Germinal center (tissue), 1 donor: Measurements from ENCODE around the gene KIAA1958.
"Not testable (repeated sequence)": the region's sequence is repeated elsewhere in the genome, so short reads cannot be mapped to it uniquely, and the experiment has no call there.

ENCODE experiments used
- DNase-seq: peaks from one replicate; pipeline ENCODE4 v3.0.0; 2012; ENCODE audit warnings: mixed read lengths, low spot score

The KIAA1958 gene

DNA sequence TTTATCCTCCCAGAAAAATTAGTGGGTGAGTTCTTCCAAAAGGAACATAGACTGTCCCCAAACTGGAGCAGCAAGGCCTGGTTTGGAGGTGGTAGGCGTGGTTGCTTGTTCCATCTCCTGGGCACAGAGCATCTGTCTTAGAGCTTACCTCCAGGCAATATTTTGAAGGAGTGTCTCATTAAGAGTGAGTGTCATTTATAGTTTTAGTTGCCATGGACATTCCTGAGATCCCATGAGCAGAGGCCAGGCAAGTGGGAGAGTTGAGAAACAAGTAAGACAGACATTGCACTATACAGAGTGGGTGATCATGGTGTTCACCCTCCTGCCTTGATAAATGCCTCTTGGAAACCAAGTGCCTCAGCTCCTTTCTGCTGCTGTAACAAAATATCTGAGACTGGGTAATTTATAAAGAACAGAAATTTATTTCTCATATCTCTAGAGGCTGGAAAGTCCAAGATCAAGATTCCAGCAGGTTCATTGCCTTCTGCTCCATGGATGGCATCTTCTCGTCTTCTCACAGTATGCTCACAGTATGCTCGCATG lies 68.5 kb downstream of the KIAA1958 start:
- DNase-seq: no peak

DNA sequence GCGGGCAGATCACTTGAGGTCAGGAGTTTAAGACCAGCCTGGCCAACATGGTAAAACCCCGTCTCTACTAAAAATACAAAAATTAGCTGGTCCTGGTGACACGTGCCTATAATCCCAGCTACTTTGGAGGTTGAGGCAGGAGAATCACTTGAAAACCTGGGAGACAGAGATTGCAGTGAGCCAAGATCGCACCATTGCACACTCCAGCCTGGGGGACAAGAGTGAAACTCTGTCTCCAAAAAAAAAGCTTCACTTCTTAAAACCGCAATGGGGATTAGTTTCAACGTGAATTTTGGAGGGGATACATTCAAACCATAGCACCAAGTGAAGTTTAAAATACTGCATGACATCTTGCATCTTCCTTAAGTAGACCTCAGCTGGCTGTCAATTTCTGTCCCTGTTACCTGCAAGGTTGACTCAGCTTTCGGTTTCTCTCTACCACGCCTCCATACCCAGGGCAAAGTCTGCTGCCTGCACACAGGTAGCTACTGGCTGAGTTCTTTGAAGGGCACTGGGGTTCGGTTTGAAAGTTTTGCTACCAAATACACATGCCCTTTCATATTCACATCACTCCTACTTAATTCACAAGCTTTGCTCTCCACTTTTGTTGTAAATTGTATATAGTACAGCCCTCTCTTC lies 69.3 kb downstream of the KIAA1958 start:
- DNase-seq: no peak

DNA sequence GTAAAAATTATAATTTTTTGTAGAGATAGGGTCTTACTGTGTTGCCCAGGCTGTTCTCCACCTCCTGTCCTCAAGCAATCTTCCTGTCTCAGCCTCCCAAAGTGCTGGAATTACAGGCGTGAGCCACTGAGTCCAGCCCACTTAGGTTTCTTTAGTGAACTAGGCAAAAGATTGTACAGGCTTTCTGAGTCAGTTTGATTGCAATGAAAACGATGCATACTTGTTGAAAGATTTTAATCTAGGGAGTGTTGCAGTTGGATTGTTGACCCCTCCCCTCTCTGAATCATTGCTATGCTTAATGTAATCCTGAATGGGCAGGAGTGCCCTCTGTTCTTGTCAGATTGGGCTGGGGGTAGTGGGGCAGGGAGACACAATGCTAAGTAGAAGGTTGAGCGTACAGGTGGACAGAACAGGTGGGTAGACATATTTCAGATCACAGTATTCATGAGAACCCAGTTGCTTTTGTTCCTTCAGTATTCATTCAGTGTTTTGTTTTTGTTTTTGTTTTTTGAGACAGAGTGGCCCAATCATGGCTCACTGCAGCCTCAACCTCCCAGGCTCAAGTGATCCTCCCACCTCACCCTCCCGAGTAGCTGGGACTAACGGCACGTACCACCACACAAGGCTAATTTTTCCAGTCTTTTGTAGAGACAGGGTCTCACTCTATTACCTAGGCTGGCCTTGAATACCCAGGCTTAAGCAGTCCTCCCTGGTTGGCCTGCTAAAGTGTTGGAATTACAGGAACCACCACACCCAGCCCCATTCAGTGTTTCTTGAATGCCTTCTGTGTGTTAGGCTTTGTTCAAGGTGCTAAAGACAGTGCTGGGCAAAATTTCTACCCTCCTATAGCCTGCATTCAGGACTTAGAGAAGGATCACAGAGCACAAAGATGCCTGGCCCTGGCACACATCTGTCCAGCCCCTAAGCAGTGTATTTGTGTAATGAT lies 70.1 kb downstream of the KIAA1958 start:
- no peak for DNase-seq

GRCh38 chr9:112558476-112558875 lies 71.8 kb downstream of the KIAA1958 start:
- DNase-seq: no peak

GRCh38 chr9:112558978-112559377 lies 72.4 kb downstream of the KIAA1958 start:
- no peak for DNase-seq

- no peak for DNase-seq
Observed at GRCh38 chr9:112559629-112560413, 73.2 kb downstream of the KIAA1958 start.

GRCh38 chr9:112562235-112562958 lies 75.8 kb downstream of the KIAA1958 start:
- DNase-seq: no peak

DNA sequence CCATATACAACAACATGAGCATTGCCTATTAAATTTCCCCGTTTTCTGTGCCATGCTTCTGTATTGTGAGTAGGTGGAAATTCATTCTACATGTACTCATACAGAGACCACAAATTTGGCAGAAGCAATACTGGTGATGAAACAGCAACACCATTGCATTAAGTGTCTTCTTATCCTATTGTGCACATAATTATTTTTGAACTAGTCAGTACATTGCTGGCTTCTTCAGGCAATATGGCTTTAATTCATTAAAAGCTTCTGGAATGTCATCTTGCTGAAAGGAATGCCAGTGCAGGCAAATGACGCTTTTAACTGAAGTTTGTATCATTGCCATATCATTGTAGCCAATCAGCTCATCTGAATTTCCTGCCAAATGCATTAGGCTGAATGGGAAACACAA lies 82.6 kb downstream of the KIAA1958 start:
- DNase-seq: no peak

GRCh38 chr9:112570671-112571167 lies 84.1 kb downstream of the KIAA1958 start:
- DNase-seq: no peak

- DNase-seq: no peak
Observed at GRCh38 chr9:112571624-112572355, 85.2 kb downstream of the KIAA1958 start.

- no peak for DNase-seq
Observed at GRCh38 chr9:112572416-112572815, 85.8 kb downstream of the KIAA1958 start.

DNA sequence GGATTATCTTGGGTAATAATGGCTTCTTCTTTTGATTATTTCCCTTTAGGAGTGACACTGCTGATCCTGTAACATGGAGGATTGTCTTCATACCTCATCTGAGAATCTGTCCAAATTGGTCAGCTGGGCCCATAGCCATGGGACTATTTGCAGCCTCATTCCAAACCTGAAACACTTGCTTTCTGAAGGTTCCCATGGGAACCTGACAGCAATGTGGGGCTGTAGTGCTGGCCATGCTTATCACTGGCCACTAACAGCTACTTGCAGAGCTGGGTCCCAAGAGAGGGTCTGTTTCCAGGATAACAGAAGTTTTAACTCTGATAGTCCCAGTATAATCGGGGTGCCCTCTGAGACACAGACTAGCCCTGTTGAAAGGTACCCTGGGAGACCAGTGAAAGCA lies 87.4 kb downstream of the KIAA1958 start:
- DNase-seq: no peak

- no peak for DNase-seq
Observed at GRCh38 chr9:112575107-112575506, 88.5 kb downstream of the KIAA1958 start.

DNA sequence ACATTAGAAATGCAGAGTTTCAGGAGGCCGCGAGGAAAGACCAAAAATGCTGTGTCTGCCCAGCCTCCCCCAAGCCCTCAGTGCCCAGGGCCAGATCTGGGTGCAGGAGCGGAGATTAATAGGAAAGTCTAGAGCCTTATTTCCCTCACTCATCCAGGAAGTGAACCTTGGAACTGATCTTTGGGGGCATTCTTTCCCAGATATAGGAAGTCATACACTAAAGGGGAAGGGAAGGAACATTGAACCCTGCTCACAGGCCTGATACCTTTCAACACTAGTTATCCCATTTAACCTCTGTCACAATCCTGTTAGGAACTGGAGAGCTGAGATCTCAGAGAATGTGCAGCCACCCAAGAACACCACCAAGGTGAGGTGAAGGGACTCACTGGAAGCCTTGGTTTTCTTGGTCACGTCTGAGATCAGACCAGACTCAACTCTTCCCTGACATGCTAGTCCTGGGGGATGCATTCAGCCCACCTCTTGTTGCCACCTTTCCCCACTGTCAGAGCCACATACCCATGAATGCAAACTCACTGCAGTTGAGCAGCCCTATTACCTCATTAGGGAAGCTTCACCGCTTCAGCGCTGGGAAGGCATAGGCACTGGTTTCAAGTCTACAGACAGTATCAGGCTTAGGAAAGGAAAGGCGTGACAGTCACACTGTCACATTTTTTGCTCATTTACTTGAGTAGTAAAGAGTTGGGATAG lies 95.0 kb downstream of the KIAA1958 start:
- DNase-seq: no peak

- no peak for DNase-seq
Observed at GRCh38 chr9:112582371-112583262, 96.0 kb downstream of the KIAA1958 start.

DNA sequence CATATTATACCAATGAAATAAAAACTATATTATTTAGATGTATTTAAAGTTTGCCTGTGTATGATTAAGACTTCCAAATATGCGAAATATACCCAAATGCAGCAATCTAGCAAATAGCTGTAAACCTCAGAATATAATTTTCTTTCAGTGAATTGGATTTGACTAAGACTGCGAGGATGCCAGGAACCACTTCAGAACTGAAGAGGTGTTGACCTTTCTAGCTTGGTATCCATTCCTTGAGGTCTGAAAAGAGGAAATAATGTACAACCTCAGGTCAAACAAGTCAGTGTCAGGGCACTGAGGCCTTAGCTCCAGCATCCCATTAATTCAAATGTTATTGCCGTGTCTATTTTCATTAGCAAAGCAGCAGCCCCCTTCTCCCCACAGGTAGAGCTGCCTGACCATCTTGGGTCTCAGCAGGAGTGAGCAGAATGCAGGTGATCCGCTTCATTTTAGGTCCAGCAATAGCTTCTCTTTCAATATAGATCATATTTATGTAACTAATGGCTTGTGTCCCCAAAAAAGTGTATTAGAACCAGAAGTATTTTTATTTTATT lies 100.0 kb downstream of the KIAA1958 start:
- no peak for DNase-seq

DNA sequence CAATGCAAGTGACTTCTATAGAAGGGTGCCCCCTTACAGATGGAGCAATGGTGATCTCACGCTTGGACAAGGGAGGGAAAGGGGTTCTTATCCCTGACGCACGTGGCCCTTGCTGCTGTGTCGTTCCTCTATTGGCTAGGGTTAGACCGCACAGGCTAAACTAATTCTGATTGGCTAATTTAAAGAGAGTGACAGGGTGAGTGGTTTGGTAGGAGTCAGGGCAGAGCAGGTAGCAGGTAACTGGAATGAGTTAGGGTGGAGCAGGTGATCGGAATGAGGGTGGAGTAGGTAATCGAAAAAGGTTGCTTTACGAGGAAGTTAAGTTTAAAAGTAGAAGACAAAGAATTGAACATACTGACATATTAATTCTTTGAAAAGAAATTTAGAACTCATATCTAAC lies 105.2 kb downstream of the KIAA1958 start:
- not testable (repeated sequence) for DNase-seq

DNA sequence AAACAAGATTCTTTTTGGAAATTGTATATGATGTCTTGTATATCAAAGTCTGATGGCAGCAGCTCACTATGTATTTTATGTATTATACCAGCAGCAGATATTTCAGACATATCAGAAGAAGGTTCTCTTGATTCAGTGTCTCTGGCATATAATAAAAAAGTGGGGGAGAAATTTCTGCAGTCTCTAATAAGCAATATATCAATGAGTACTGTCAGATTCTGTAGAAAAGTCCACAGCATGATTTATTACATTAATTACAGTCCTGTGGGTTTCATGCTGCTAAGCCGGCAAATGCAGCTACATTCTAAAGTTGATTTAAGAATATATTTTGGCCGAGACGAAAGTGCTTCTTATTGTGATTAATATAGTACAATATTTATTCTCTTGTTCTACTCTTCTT lies 113.1 kb downstream of the KIAA1958 start:
- no peak for DNase-seq

DNA sequence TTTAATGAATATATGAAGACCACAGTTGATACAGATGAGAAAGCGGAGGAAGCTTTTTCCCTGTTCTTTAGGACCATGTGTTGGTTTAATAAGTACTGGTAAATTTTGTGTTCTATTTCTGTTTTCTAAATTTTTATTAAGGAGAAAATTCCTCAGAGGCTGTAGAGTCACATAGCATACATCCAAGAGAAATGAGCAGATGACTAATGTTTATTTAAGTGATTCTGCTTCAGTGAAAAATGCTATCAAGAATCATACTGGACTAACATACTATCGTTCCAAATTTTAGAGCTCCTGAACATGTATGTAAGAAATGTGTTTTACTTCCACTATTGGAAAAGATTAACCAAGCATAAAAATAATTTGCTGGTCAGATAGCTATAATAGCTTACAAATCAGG lies 115.0 kb downstream of the KIAA1958 start:
- DNase-seq: no peak
